Lower leg skin (tissue), 3 donors: ENCODE measurements around the gene MAGEB5.

Source experiments
- CTCF ChIP-seq, 3 donors: fragments of 450-650 bp; IDR thresholded peaks; one replicate each; pipeline ENCODE4 v1.5.1; 2016; ENCODE audit warnings: antibody characterized with exemption in 3 of 3, mild to moderate bottlenecking in 3 of 3, moderate library complexity in 2 of 3
- POLR2A ChIP-seq, 2 donors: fragments of 450-650 bp; IDR thresholded peaks; one replicate each; pipeline ENCODE4 v1.6.1; 2016 to 2017; ENCODE audit warnings: antibody characterized with exemption in 2 of 2, mild to moderate bottlenecking in 1 of 2, moderate library complexity in 1 of 2

GRCh38 chrX:26262121-26262523 lies 46.2 kb downstream of the MAGEB5 start:
- TF ChIP-seq POLR2A (IDR thresholded peaks at IDR 0.05) = no peak
- no peak for TF ChIP-seq CTCF (IDR thresholded peaks at IDR 0.05)
